Fibroblast of skin of scalp (primary cell): ENCODE results near the gene PGA5.

ENCODE experiments used
- DNase-seq: peaks from one replicate; pipeline ENCODE4 v3.0.0-alpha.2; 2013

Gene PGA5

GRCh38 chr11:61294717-61295595, 54.0 kb downstream of the PGA5 start, which contains the start of gene VWCE:
VWCE (minus strand) TSS chr11:61295316; CDS start chr11:61295037, 279 bp downstream.
- DNase-seq, result peak; percentile 44

- no peak for DNase-seq
These were observed 54.6 kb downstream of the PGA5 start for GRCh38 chr11:61295596-61295926.

GRCh38 chr11:61297341-61297740, 56.4 kb downstream of the PGA5 start:
- no peak for DNase-seq

- DNase-seq, result peak; percentile 93
These were observed 56.8 kb downstream of the PGA5 start for GRCh38 chr11:61297746-61298145.

- no peak for DNase-seq
These were observed 57.8 kb downstream of the PGA5 start for GRCh38 chr11:61298663-61299244.
